Midbrain (tissue), 1 donor: ENCODE data around the gene MAGEB1.

Source experiments
- DNase-seq: peaks from one replicate; lab custom pipeline; 2025; lab: John Stamatoyannopoulos, UW

The MAGEB1 gene

DNA sequence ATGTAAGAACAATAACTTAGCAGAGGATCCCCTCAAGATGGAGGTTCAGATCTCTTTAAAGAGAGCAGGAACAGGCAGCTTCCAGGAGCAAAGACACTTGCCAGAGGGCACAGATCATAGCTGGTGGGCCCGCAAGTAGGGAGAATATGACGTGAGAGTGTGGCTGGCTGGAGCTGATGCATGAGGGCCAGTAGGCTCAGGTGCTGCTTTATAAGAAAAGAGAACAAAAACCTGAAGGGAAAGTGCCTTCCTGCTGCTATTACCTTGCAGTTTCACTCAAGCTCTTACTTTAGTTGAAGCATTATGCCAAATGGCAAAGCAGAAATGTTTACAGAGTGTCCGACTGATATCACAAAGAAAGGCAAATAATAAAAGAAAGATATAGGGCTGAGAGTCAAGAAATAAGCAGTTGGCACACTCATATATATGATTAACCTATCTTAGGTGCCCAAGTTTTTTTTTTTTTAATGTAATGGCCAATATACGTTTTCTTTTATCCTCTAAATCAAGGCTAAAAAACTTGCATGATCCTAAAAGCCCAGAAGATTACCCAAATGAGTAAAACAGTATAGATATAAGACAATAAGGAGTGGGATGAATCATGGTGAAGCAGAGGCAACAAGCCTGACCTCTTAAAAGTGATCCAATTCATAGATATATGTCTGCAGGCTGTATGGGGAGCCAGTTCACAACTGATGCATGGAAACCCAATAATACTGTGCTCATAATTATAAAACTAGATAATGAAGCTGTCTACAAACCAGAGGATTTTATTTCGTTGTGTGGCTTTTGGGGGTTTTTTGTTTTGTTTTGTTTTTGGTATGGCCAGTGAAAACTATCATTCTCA, 49.7 kb downstream of the MAGEB1 start:
- DNase-seq, result no peak

DNA sequence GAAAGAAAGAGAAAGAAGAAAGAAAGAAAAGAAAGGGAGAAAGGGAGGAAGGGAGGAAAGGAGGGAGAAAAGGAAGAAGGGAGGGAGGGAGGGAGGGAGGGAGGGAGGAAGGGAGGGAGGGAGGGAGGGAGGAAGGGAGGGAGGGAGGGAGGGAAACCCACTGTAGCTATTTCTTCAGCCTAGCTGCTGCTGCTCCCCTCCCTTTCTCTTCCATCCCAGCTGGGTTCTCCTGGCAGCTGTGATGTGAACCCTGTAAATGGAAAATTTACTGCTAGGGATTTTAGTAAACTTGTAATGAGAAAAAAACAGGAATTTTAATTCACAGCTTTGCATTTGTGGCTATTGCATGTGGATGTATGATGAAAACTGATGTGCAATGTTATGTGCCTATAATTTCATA, 54.3 kb downstream of the MAGEB1 start:
- DNase-seq, result no peak
